Smooth muscle cell (in vitro differentiated cells): ENCODE measurements around the gene CACFD1. TPM values are rescaled to one million over a fixed set of nuclear protein-coding genes. Genes with fewer than 3 reads are reported as not detected.

ENCODE experiments used
- DNase-seq: peaks from one replicate; lab custom pipeline; 2025; ENCODE audit not compliant: unreplicated experiment; lab: John Stamatoyannopoulos, UW
- H2AFZ ChIP-seq: fragments of 200-600 bp; sonication (generic); 2 replicates; pipeline ENCODE4 v1.6.0; 2016; ENCODE audit warnings: antibody characterized with exemption, low read depth, mild to moderate bottlenecking
- H3F3A ChIP-seq: fragments of 200-600 bp; sonication (generic); 2 replicates; pipeline ENCODE4 v1.6.0; 2017; ENCODE audit warnings: antibody characterized with exemption, low read depth
- H3K27ac ChIP-seq: fragments of 200-600 bp; sonication (generic); 2 replicates; pipeline ENCODE4 v1.5.1; 2016; ENCODE audit warnings: low read depth, mild to moderate bottlenecking
- H3K27me3 ChIP-seq: fragments of 200-600 bp; sonication (generic); 2 replicates; pipeline ENCODE4 v1.6.1; 2016; ENCODE audit warnings: low read depth, mild to moderate bottlenecking
- H3K36me3 ChIP-seq: fragments of 200-600 bp; sonication (generic); 2 replicates; pipeline ENCODE4 v1.5.1; 2016; ENCODE audit warnings: low read depth
- H3K4me1 ChIP-seq: fragments of 200-600 bp; sonication (generic); 2 replicates; pipeline ENCODE4 v1.5.1; 2016; ENCODE audit warnings: low read depth
- H3K4me2 ChIP-seq: fragments of 200-600 bp; sonication (generic); 2 replicates; pipeline ENCODE4 v1.6.0; 2016; ENCODE audit warnings: mild to moderate bottlenecking
- H3K4me3 ChIP-seq: fragments of 200-600 bp; sonication (generic); 2 replicates; pipeline ENCODE4 v1.5.1; 2016; ENCODE audit warnings: mild to moderate bottlenecking
- H3K79me2 ChIP-seq: fragments of 200-600 bp; sonication (generic); 2 replicates; pipeline ENCODE4 v1.6.0; 2016; ENCODE audit warnings: low read depth, mild to moderate bottlenecking
- H3K9ac ChIP-seq: fragments of 200-600 bp; sonication (generic); 2 replicates; pipeline ENCODE4 v1.6.0; 2016; ENCODE audit warnings: low read depth
- H3K9me3 ChIP-seq: fragments of 200-600 bp; sonication (generic); replicated peaks from 2 replicates; pipeline ENCODE4 v1.5.1; 2016; ENCODE audit warnings: low read depth
- H4K20me1 ChIP-seq: fragments of 200-600 bp; sonication (generic); 2 replicates; pipeline ENCODE4 v1.6.0; 2016; ENCODE audit warnings: low read depth
- WGBS: methylation state at CpG from one replicate; pipeline ENCODE4 v1.1.7; 2016; ENCODE audit warnings: low lambda C conversion rate; 5-methylcytosine and 5-hydroxymethylcytosine counted together
- polyA plus RNA-seq: library from polyadenylated mRNA; unstranded; fragments of >200 nt; fragmentation: Nextera tagmentation; extraction: Ambion mirVana; gene quantifications from 2 replicates; pipeline ENCODE4 v1.2.1, GENCODE V29; 2016
- total RNA-seq: library from RNA; depleted of rRNA; stranded (reverse); fragments of >200 nt; gene quantifications from 2 replicates; pipeline ENCODE4 v1.2.3, GENCODE V29; 2014
- TF ChIP-seq, protein P1 (sequence below): fragments of 200-600 bp; sonication (generic); IDR thresholded peaks from 2 replicates; pipeline ENCODE4 v1.5.1; 2017; ENCODE audit warnings: borderline replicate concordance, mild to moderate bottlenecking, antibody characterized with exemption; ENCODE audit not compliant: insufficient read depth, poor library complexity, severe bottlenecking

CACFD1 gene
- total and polyA plus RNA-seq, 2 experiments from 2014 or later, result 5.8 to 27.1 TPM

DNA sequence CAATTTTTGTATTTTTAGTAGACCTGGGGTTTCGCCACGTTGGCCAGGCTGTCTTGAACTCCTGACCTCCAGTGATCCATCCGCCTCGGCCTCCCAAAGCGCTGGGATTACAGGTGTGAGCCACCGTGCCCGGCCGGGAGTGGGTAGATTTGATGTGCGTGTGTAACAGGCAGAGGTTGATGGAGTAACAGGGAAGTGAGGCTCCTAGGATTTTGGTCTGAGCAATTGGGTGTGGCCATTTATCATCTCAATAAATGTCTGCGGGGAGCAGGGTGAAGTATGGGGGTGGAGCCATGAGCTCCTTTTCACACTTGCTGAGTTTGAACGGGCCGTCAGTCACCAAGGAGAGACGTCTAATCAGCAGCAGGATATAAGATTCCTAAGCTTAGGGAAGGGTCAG is 40.8 kb upstream of the CACFD1 start:
- Histone ChIP-seq H3K9ac (no peak overlapping the region), H3K4me1 (peaks cover 18% of the 10 kb centered on the region), H3K4me2 (peak overlapping the region; percentile 97), H4K20me1 (no peaks in the 10 kb centered on the region), H3K27ac (no peak overlapping the region), H3K79me2 (peaks cover 34% of the 10 kb centered on the region), H3K27me3 (no peaks in the 10 kb centered on the region), H3K4me3 (peak overlapping the region; percentile 95), H2AFZ (no peak overlapping the region), H3K9me3 (no peaks in the 10 kb centered on the region), H3F3A (peaks cover 4% of the 10 kb centered on the region), H3K36me3 (no peaks in the 10 kb centered on the region)
- 92% methylated on average over 13 of the region's 13 CpGs for WGBS
- no peak for DNase-seq
- TF ChIP-seq, protein P1, sequence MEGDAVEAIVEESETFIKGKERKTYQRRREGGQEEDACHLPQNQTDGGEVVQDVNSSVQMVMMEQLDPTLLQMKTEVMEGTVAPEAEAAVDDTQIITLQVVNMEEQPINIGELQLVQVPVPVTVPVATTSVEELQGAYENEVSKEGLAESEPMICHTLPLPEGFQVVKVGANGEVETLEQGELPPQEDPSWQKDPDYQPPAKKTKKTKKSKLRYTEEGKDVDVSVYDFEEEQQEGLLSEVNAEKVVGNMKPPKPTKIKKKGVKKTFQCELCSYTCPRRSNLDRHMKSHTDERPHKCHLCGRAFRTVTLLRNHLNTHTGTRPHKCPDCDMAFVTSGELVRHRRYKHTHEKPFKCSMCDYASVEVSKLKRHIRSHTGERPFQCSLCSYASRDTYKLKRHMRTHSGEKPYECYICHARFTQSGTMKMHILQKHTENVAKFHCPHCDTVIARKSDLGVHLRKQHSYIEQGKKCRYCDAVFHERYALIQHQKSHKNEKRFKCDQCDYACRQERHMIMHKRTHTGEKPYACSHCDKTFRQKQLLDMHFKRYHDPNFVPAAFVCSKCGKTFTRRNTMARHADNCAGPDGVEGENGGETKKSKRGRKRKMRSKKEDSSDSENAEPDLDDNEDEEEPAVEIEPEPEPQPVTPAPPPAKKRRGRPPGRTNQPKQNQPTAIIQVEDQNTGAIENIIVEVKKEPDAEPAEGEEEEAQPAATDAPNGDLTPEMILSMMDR, result no peak

DNA sequence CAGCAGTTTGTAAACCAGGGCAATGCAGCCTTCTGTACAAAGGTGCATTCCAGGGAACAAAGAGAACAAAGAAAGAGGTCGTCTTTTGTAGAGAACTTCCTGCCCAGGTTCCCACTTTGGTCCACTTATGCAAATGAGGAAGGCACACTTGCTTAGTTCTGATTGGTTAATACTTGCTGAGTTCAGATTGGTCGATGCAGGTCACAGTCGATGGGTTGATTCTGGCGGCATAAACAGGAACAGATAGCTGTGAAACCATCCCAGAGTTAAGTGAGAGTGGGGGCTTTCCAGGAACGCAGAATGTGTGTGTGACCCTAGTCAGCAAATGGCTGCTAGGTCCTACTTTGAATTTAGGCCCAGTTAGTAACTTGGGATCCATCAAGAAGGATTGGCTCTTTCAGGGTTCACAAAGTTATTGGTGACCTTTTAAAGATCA is 39.4 kb upstream of the CACFD1 start:
- 87% methylated on average over 5 of the region's 5 CpGs for WGBS
- DNase-seq, result no peak
- Histone ChIP-seq H2AFZ (no peak overlapping the region), H3K27ac (no peak overlapping the region), H3K4me3 (no peak overlapping the region), H3K4me1 (peaks cover 18% of the 10 kb centered on the region), H3F3A (peaks cover 4% of the 10 kb centered on the region), H3K9ac (no peak overlapping the region), H3K36me3 (no peaks in the 10 kb centered on the region), H3K79me2 (peaks cover 22% of the 10 kb centered on the region), H4K20me1 (no peaks in the 10 kb centered on the region), H3K4me2 (no peak overlapping the region), H3K9me3 (no peaks in the 10 kb centered on the region), H3K27me3 (no peaks in the 10 kb centered on the region)
- TF ChIP-seq, protein P1, result no peak

DNA sequence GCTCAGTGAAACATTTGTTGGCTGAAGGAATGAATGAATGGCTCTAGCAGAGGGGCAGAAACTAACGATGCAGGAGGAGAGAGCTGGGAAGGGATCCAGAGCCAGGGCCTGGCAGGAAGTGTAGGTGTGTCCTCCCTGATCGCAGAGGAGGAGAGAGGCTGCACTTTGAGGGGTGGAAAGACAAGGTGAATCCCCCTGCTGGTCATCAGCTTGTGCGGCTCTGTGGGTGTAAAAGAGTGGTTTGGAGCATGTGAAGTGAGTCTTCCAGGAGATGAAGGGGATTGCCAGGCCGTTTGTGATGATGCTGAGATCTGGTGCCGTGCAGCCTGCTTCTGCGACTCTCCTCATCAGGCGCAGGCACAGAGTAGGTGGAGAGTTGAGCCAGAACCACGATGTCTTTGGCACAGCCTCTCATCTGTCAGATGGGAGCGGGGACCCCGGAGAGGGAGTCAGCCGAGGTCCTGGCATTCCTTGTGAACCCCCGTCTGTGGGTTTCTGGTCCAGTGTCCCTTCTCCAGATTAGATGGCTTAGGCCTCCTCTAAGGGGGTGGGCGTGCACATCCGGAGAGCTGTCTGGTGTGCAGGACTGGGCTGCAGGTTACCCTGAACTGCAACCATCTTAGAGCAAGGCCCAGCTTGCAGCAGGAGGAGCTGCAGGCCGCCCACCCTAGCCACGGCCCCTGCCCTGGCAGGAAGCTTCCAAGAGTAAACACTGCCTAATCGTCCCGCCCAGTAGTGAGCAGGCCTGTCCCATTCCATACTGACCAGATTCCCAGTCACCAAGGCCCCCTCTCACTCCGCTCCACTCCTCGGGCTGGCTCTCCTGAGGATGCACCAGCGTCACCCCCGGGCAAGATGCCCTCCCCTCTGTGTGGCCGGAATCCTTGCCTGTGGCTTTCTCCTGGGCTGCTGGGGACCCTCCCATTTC is 37.9 kb upstream of the CACFD1 start, which contains the start of gene ADAMTS13:
TSS of gene ADAMTS13 (plus strand) at position 753 of the 928 bp plus-strand sequence. CDS start at position 830, 77 bp downstream.
- Histone ChIP-seq H3K4me1 (peaks cover 9% of the 10 kb centered on the region), H2AFZ (no peak within 1 kb of the TSS), H3K9ac (no peak within 1 kb of the TSS), H4K20me1 (no peaks in the 10 kb centered on the region), H3K4me2 (no peak within 1 kb of the TSS), H3K27me3 (no peaks in the 10 kb centered on the region), H3K4me3 (no peak within 1 kb of the TSS), H3K79me2 (peaks cover 7% of the 10 kb centered on the region), H3K36me3 (no peaks in the 10 kb centered on the region), H3K9me3 (no peaks in the 10 kb centered on the region), H3K27ac (no peak within 1 kb of the TSS), H3F3A (peaks cover 4% of the 10 kb centered on the region)
- no peak for DNase-seq
- 74% methylated on average over 23 of the region's 23 CpGs for WGBS
- TF ChIP-seq, protein P1, result no peak
